K562 (cell line): ENCODE results near the gene TRNP1. TPM values are rescaled to one million over a fixed set of nuclear protein-coding genes. Genes with fewer than 3 reads are reported as not detected.

ENCODE experiments used
- ARHGAP35 ChIP-seq: fragments of 450-650 bp; IDR thresholded peaks from 2 replicates; pipeline ENCODE4 v1.6.1; 2018; ENCODE audit not compliant: partially characterized antibody
- EGR1 ChIP-seq: fragments of 450-650 bp; conservative IDR thresholded peaks from 2 replicates; pipeline ENCODE4 v1.6.1; 2017; ENCODE audit warnings: mild to moderate bottlenecking
- JUN ChIP-seq, 2 experiments: sonication (generic) in 1 of 2; formaldehyde crosslinking in 1 of 2; IDR thresholded peaks; 2 replicates each; pipeline versions ENCODE4 v1.6.1 to v1.8.0; 2012 to 2022; ENCODE audit warnings: borderline replicate concordance in 2 of 2, mild to moderate bottlenecking in 2 of 2, improper control_type of control experiment in 1 of 2, low read depth in 1 of 2, low read length in 1 of 2, missing genetic modification reagents in 1 of 2
- KAT8 ChIP-seq: fragments of 450-650 bp; IDR thresholded peaks from 2 replicates; pipeline ENCODE4 v1.6.1; 2016; ENCODE audit warnings: low read depth, mild to moderate bottlenecking
- PHF21A ChIP-seq: fragments of 450-650 bp; IDR thresholded peaks from 2 replicates; pipeline ENCODE4 v1.6.1; 2017; ENCODE audit warnings: low read depth, borderline replicate concordance
- POLR2B ChIP-seq: fragments of 450-650 bp; IDR thresholded peaks from 2 replicates; pipeline ENCODE4 v1.6.1; 2018; ENCODE audit warnings: low read depth; ENCODE audit not compliant: partially characterized antibody
- SMAD3 ChIP-seq: fragments of 450-650 bp; formaldehyde crosslinking; conservative IDR thresholded peaks from 2 replicates; pipeline ENCODE4 v1.4.0; 2020; ENCODE audit warnings: mild to moderate bottlenecking
- SP1 ChIP-seq: sonication (generic); formaldehyde crosslinking; IDR thresholded peaks from 2 replicates; pipeline ENCODE4 v1.8.1; 2022; ENCODE audit warnings: mild to moderate bottlenecking, missing genetic modification reagents
- USF1 ChIP-seq: sonication (generic); formaldehyde crosslinking; IDR thresholded peaks from 2 replicates; pipeline ENCODE4 v1.9.0; 2022; ENCODE audit warnings: mild to moderate bottlenecking, missing genetic modification reagents
- ZNF384 ChIP-seq: IDR thresholded peaks from 2 replicates; pipeline ENCODE4 v1.6.1; 2012; ENCODE audit warnings: low read depth, low read length, improper control_type of control experiment
- ZNF407 ChIP-seq: fragments of 450-650 bp; IDR thresholded peaks from 2 replicates; pipeline ENCODE4 v1.6.1; 2016; ENCODE audit warnings: low read depth
- polyA plus RNA-seq, 8 experiments: library from polyadenylated mRNA; depleted of rRNA in 4 of 8; stranded (reverse) in 5 of 8; unstranded in 3 of 8; fragments of >200 nt; fragmentation: Nextera tagmentation in 2 of 8; fragmentation: Illumina TruSeq in 1 of 8; extraction: Ambion mirVana in 2 of 8; extraction: Trizol in 1 of 8; gene quantifications; 2 replicates each; pipeline versions ENCODE4 v1.2.1 to v1.2.3, GENCODE V29; 2011 to 2014; ENCODE audit warnings: inconsistent platforms in 1 of 8, missing spikeins in 1 of 8
- total RNA-seq, 7 experiments: library from RNA; depleted of rRNA in 6 of 7; stranded (reverse); fragments of >200 nt in 6 of 7; fragmentation: Illumina TruSeq in 2 of 7; extraction: Trizol in 2 of 7; gene quantifications; 2 replicates each; pipeline versions ENCODE4 v1.2.1 to v1.2.3, GENCODE V29; 2011 to 2021; ENCODE audit warnings: low replicate concordance in 1 of 7
- TF ChIP-seq, protein P1 (sequence below): IDR thresholded peaks from 2 replicates; pipeline ENCODE4 v1.6.1; 2016; ENCODE audit warnings: missing genetic modification characterization, missing compliant biosample characterization

Gene TRNP1
- total and polyA plus RNA-seq, 9 of the 15 experiments (the other 6 are each of a cell fraction or from before 2014, with no cell fraction given), result 0.03 to 1.3 (median 0.95) TPM

DNA sequence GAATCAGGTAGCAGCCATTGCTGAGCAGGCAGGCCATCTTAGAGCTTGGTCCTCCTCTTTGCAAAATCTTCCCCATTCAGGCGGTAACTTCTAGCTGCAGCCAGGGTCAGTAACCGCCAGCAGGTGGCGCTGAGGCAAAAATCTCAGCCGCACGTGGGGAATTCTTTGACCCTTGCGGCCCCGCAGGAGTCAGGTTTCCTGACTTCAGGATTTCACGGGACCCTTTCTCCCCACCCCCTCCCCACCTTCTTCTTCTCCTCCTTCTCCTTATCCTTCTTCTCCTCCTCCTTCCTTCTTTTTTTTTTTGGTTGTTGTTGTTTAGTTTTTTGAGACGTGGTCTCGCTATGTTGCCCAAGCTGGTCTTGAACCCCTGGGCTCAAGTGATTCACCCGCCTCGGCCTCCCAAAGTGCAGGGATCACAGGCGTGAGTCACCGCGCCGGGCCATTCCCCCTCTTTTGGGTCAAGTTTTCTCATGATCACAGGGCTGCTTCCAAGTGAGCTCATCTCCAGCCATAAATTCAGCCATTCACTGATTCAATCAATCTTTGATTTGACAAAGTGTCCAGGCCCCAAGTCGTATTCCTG lies 52.6 kb downstream of the TRNP1 start (continued):
- TF ChIP-seq ZNF407 (no peak), USF1 (CRISPR knock-in tag) (peak; percentile 62), ARHGAP35 (peak; percentile 61), ZNF384 (0 out of 2 replicates have a peak, but pooled peaks have one; percentile 35), POLR2B (no peak), EGR1 (0 out of 2 replicates have a peak, but pooled peaks have one; percentile 9), JUN (IDR thresholded peaks at IDR 0.05; ENCODE audit: borderline replicate concordance, low read depth, low read length) (peak; percentile 16; the same call in 1 of the 2 replicates), JUN (CRISPR knock-in tag; IDR thresholded peaks at IDR 0.05; ENCODE audit: borderline replicate concordance) (no peak), KAT8 (no peak), SMAD3 (0 out of 2 replicates have a peak, but pooled peaks have one; percentile 40), PHF21A (peak; percentile 86; the same call in 1 of the 2 replicates), SP1 (CRISPR knock-in tag) (peak; percentile 46; the same call in 1 of the 2 replicates)
- TF ChIP-seq, protein P1, sequence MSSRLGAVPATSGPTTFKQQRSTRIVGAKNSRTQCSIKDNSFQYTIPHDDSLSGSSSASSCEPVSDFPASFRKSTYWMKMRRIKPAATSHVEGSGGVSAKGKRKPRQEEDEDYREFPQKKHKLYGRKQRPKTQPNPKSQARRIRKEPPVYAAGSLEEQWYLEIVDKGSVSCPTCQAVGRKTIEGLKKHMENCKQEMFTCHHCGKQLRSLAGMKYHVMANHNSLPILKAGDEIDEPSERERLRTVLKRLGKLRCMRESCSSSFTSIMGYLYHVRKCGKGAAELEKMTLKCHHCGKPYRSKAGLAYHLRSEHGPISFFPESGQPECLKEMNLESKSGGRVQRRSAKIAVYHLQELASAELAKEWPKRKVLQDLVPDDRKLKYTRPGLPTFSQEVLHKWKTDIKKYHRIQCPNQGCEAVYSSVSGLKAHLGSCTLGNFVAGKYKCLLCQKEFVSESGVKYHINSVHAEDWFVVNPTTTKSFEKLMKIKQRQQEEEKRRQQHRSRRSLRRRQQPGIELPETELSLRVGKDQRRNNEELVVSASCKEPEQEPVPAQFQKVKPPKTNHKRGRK (tag), result peak; percentile 86
